Glomerular visceral epithelial cell (primary cell): ENCODE measurements around the gene ARR3.
"Not testable (repeated sequence)": the region's sequence is repeated elsewhere in the genome, so short reads cannot be mapped to it uniquely, and the experiment has no call there.

Experiments
- DNase-seq: peaks from one replicate; pipeline ENCODE4 v3.0.0-alpha.2; 2016; ENCODE audit errors: extremely low spot score

The ARR3 gene

GRCh38 chrX:70280573-70280972, 12.4 kb downstream of the ARR3 start:
- DNase-seq: no peak

GRCh38 chrX:70281951-70282350, 13.8 kb downstream of the ARR3 start, which contains the start of gene RAB41:
RAB41 (plus strand) TSS chrX:70282172; CDS start chrX:70282218, 46 bp downstream.
- no peak for DNase-seq

GRCh38 chrX:70289168-70289792, 21.1 kb downstream of the ARR3 start:
- no peak for DNase-seq

DNA sequence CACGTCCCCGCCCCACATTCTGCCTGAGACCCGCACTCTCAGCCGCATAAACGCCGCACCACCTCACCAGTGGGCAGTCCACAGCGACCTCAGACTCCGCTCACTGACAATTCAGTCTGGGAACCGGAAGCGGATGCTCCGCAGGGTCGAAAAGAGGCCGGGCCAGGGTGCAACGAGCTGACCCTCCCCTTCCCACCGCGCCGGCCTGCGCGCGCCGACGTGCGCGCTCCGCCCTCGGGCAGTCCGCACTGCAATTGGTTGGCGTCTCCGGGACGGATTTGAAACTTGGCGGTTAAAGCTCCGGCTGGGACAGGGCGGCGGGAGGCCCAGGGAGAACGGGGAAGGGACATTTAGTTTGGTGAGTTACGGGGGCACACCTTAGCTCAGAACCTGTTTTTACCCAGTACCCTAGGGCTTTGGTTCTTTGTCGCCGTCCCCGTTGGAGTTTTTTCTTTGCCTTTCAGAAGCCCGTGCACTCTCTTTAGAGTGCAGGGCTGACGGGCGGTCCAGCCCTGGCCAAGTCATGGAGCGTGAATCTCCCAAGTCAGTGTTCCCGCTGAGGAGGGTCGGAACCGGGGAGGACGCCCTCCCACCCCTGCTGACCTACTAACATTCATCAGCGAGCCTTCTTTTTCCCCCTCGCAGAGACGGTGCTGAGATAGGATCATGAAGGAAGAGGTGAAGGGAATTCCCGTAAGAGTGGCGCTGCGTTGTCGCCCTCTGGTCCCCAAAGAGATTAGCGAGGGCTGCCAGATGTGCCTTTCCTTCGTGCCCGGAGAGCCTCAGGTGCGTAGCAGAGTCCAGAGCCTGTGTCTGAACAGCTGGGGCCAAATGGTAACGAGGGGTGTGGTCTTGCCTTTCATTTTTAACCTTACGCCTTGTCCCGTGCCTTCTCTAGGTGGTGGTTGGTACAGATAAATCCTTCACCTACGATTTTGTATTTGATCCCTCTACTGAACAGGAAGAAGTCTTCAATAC, 21.9 kb downstream of the ARR3 start, which contains the start of the genes KIF4A and PDZD11:
Gene KIF4A (plus strand): TSS at position 312 of the 978 bp plus-strand sequence. CDS start 355 bp downstream, at position 667.
Gene PDZD11 (minus strand): TSS at position 135 of the 978 bp plus-strand sequence. CDS start 586 bp downstream, outside the sequence.
- peak; percentile 82 for DNase-seq

DNA sequence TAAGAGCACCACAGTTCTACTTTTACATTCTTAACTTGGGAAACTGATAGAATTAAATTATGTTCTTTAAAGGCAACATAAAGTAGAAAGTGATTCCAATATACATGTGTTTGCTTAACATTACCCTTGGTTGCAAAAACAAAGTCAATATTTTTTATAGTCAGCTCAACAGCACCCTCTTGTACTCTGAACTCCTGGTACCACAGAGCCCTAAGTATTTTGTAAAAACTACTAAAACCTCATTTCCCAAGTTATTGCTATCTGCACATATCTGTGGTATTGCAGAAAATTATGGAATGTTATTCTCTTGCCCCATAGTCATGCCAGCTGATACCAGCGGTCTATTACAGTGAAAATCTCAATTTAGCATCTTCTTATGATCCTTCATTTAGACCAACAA, 24.7 kb downstream of the ARR3 start:
- DNase-seq: no peak

DNA sequence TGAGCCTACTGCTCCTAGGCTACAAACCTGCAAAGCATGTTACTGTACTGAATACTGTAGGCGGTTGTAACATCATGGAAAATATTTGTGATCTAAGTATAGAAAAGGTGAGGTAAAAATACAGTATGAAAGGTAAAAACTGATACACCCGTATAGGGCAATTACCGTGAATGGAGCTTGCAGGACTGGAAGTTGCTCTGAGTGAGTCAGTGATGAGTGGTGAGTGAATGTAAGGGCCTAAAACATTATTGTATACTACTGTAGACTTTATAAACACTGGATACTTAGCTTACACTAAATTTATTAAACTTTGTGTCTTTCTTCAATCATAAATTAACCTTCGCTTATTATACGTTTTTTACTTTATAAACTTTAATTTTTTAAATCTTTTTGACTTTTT, 25.5 kb downstream of the ARR3 start:
- DNase-seq: no peak

GRCh38 chrX:70301716-70302115, 33.6 kb downstream of the ARR3 start:
- no peak for DNase-seq

GRCh38 chrX:70313503-70313902, 45.4 kb downstream of the ARR3 start:
- peak; percentile 34 for DNase-seq

- DNase-seq: no peak
These were observed 54.6 kb downstream of the ARR3 start for GRCh38 chrX:70322784-70323183.

DNA sequence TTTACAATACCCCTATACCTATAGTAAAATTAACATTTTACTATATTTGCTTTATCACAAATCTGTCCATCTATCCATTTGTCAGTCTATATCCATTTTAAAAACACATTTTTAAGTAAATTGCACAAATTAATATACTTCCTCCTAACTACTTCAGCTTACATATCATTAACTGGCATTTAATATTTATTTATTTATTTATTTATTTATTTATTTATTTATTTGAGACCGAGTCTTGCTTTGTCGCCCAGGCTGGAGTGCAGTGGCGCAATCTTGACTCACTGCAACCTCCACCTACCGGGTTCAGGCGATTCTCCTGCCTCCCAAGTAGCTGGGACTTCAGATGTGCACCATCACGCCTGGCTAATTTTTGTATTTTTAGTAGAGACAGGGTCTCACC, 55.5 kb downstream of the ARR3 start:
- not testable (repeated sequence) for DNase-seq

DNA sequence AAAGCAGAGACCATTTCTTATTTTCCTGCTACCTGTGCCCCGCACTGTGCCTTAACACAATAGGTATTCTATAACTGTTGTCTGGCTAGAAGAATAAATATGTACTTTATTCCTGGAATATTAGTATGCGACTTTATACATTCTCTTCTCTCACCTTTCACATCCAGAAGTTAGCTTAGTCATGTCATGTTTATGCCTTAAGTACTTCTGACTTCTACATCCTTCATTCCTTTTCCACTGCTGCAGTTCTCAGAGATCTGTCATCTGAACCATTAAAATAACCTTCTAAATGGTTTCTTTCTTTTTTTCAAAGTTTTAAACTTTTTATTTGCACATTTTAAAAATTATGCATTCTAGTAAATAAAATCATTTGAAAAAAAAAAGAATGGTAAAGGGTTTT, 56.2 kb downstream of the ARR3 start:
- DNase-seq: no peak

GRCh38 chrX:70331161-70331560, 63.0 kb downstream of the ARR3 start:
- no peak for DNase-seq
